GM18858 (cell line): ENCODE measurements around the gene SALL1.

Experiments used
- ATAC-seq: cut with Tn5 transposase; IDR thresholded peaks from one replicate; pipeline ENCODE4 v1.9.1; 2021; ENCODE audit not compliant: unreplicated experiment

Gene SALL1

GRCh38 chr16:51150888-51151320 lies at the start of gene SALL1:
Gene SALL1 (minus strand): TSS chr16:51151270. CDS start chr16:51151241, 29 bp downstream.
- no peak for ATAC-seq

- ATAC-seq = no peak
Measured at GRCh38 chr16:51200793-51201192, 49.7 kb upstream of the SALL1 start.

- no peak for ATAC-seq
Measured at GRCh38 chr16:51197953-51198748, 47.1 kb upstream of the SALL1 start.

- ATAC-seq = no peak
Measured at GRCh38 chr16:51193879-51194278, 42.8 kb upstream of the SALL1 start.

- ATAC-seq = no peak
Measured at GRCh38 chr16:51184702-51185433, 33.8 kb upstream of the SALL1 start.

- ATAC-seq = no peak
Measured at GRCh38 chr16:51181503-51181811, 30.4 kb upstream of the SALL1 start.

- no peak for ATAC-seq
Measured at GRCh38 chr16:51180719-51181502, 29.8 kb upstream of the SALL1 start.

- ATAC-seq = no peak
Measured at GRCh38 chr16:51175081-51175480, 24.0 kb upstream of the SALL1 start.

GRCh38 chr16:51172368-51172767 lies 21.3 kb upstream of the SALL1 start:
- no peak for ATAC-seq

- no peak for ATAC-seq
Measured at GRCh38 chr16:51168755-51169154, 17.7 kb upstream of the SALL1 start.

- no peak for ATAC-seq
Measured at GRCh38 chr16:51167170-51167895, 16.3 kb upstream of the SALL1 start.

- no peak for ATAC-seq
Measured at GRCh38 chr16:51166541-51166940, 15.5 kb upstream of the SALL1 start.

- ATAC-seq = no peak
Measured at GRCh38 chr16:51166091-51166490, 15.0 kb upstream of the SALL1 start.

- ATAC-seq = no peak
Measured at GRCh38 chr16:51165043-51165442, 14.0 kb upstream of the SALL1 start.

GRCh38 chr16:51164574-51164973 lies 13.5 kb upstream of the SALL1 start:
- ATAC-seq = no peak

- no peak for ATAC-seq
Measured at GRCh38 chr16:51163894-51164566, 13.0 kb upstream of the SALL1 start.

- no peak for ATAC-seq
Measured at GRCh38 chr16:51163366-51163765, 12.3 kb upstream of the SALL1 start.

- ATAC-seq = no peak
Measured at GRCh38 chr16:51161440-51162195, 10.5 kb upstream of the SALL1 start.

- no peak for ATAC-seq
Measured at GRCh38 chr16:51159865-51160264, 8.8 kb upstream of the SALL1 start.

- ATAC-seq = no peak
Measured at GRCh38 chr16:51159296-51159695, 8.2 kb upstream of the SALL1 start.
